GM10266 (cell line): ENCODE measurements around the gene IKBKE.
"Not testable (repeated sequence)": the region's sequence is repeated elsewhere in the genome, so short reads cannot be mapped to it uniquely, and the experiment has no call there.

Source experiments
- DNase-seq: peaks from one replicate; pipeline ENCODE4 v3.0.0; 2012; ENCODE audit errors: extremely low spot score
- TF ChIP-seq, protein P1 (sequence below): IDR thresholded peaks from 2 replicates; pipeline ENCODE4 v1.5.1; 2012; ENCODE audit warnings: mild to moderate bottlenecking, low read depth; ENCODE audit not compliant: control insufficient read depth, insufficient read depth; ENCODE audit errors: missing control alignments

The IKBKE gene

DNA sequence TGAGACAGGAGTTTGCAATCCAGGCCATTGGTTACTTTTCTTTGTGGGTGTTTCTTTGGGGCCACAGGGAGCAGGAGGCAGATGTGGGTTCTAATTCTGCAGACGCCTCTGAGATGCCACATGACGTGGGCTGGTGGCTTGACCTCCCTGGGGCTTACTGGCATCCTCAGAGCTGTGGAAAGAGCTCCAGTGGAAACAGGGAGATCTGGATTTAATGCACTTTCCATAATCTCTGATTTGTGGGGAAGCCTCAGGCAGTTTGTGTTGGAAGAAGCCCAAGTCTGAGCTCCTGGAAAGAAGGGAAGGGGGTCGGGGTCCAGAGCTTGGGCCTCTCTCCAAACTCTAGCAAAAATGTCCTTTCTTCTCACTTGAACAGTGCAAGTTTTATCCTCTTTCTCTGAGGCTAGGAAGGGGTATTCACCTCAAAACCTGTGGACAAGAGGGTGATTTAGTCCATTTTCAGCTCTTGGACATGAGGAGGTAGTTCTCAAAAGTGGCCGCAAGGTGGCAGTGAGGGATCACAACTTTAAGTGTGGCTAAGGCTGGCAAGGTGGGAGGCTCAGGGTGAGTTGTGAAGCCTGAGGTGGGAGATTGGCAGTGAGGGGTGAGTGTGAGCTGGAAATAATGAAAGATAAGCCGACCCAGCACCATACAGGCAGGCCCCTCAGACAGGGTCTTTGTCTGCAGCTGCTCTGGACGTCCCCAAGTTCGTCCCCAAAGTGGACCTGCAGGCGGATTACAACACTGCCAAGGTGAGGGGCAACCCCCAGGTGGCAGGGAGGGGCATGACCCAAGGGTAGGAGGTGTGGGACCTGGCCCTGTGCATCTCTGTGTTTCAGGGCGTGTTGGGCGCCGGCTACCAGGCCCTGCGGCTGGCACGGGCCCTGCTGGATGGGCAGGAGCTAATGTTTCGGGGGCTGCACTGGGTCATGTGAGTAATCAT lies 9.2 kb downstream of the IKBKE start:
- DNase-seq, result peak; percentile 80
- TF ChIP-seq, protein P1, sequence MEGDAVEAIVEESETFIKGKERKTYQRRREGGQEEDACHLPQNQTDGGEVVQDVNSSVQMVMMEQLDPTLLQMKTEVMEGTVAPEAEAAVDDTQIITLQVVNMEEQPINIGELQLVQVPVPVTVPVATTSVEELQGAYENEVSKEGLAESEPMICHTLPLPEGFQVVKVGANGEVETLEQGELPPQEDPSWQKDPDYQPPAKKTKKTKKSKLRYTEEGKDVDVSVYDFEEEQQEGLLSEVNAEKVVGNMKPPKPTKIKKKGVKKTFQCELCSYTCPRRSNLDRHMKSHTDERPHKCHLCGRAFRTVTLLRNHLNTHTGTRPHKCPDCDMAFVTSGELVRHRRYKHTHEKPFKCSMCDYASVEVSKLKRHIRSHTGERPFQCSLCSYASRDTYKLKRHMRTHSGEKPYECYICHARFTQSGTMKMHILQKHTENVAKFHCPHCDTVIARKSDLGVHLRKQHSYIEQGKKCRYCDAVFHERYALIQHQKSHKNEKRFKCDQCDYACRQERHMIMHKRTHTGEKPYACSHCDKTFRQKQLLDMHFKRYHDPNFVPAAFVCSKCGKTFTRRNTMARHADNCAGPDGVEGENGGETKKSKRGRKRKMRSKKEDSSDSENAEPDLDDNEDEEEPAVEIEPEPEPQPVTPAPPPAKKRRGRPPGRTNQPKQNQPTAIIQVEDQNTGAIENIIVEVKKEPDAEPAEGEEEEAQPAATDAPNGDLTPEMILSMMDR, result peak; percentile 81

DNA sequence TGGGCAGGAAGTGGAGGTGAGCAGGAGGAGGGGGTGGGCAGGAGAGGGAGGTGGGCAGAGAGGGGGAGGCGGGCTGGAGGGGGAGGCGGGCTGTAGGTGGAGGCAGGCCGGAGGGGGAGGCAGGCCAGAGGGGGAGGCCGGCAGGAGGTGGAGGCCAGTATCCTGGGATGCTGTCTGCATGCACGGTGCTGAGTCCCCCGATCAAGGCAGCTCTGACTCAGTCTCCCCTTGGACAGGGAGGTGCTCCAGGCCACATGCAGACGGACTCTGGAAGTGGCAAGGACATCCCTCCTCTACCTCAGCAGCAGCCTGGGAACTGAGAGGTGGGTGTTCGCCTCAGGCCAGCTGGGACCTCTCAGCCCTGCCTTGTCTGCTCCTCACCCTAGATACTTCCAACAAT lies 9.9 kb downstream of the IKBKE start:
- DNase-seq, result no peak
- TF ChIP-seq, protein P1, result no peak

DNA sequence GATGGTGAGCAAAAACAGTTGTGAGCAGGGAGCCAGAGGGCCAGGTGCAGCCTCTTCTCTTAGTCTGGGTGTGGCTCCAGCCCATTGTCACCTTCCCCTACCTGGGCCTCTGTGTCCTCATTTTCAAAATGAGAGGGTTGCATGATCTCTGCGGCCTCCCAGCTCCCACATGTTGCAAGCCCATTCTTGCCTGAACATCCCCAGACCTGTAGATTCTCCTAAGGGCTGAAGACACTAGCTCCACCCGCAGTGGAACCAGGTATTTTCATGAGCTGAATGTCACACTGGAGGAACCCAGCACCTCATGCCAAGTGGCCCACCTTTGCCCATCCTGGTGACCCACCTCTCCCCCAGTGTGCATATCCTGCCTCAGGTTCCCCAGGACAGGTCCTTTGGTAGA lies 12.3 kb downstream of the IKBKE start:
- TF ChIP-seq, protein P1, result no peak

DNA sequence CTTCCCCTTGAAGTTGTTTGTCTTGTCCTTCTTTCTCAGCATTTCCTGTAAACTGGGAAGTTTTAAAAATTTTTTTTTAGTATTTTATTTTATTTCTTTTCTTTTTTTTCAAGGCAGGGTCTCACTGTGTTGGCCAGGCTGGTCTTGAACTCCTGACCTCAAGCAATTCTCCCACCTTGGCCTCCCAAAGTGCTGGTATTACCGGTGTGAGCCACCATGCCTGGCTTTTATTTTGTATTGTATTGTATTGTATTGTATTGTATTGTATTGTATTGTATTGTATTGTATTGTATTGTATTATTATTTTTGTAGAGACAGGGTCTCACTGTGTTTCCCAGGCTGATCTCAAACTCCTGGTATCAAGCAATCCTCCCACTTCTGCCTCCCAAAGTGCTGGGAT lies 13.6 kb downstream of the IKBKE start:
- not testable (repeated sequence) for DNase-seq

More for the DNA sequence above, 12.3 kb downstream of the IKBKE start:
- no peak for DNase-seq

DNA sequence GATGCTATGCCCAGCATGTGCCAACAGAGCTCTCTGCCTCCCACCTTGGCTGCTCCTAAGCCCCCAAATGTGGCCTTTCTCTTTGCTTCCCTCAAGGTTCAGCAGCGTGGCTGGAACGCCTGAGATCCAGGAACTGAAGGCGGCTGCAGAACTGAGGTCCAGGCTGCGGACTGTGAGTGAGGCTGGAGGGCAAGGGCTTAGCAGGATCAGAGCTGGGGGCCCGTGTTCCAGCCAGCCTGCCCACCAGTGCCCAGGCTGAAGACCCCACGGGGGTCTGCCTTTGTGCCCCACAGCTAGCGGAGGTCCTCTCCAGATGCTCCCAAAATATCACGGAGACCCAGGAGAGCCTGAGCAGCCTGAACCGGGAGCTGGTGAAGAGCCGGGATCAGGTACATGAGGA lies 14.6 kb downstream of the IKBKE start:
- DNase-seq, result no peak
- TF ChIP-seq, protein P1, result no peak

DNA sequence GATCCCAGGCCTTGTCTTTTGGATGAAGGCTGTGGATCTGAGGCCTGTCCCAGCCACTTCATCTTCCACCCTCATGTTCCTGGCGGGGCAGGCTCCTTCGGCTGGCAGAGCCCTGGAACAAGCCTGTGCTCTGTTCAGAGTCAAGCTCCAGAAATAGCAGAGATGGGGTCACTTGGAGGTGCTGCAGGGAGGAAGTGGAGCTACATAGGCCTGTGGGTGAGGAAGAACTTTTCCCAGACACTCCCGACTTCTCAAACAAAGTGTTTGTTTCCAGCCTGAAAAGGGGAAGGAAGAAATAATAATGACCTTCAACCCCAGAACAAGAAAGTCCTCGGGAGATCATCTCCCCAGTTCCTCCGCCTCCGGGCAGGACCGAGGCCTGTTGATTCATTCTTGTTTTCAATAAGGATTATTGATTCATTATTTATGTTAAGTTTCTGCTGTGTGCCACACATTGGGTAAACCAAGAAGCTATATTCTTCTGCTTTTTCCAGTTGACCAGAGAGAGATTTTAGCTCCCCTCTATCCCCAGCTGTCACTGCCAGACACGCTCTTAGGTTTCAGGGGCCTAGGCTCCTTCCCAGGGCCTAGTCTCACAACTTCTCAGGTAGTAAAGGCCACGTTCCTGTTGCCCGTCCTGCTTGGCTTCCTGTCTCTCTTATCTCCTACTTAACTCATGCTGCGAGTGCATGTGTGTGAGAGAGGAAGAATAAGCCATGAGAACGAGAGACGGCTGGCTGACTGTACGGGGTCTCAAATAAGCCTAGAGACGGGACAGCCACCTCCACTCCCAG lies 16.9 kb downstream of the IKBKE start:
- TF ChIP-seq, protein P1, result no peak
- no peak for DNase-seq

DNA sequence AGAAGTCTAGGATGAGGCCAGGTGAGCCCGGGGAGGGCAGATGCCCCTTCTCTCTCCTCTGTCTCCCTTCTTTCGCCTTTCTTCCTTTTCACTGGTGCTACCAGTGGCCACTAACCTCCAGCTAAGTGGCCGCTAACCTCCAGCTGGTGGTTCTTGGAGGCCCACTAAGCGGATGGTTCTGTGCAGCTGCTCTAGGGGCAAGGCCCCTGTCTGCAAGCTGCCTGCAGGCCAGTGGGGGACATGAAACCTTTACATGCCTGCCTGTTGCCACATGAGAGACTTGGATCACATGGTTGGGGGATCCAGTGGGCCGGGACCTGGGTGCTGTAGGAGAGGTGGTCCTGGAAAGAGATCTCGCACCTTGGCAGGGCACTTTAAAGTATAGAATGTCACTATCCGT lies 17.7 kb downstream of the IKBKE start:
- DNase-seq, result no peak
- TF ChIP-seq, protein P1, result no peak
